HEK293 (cell line): Measurements from ENCODE around the gene LIX1L.

Source experiments
- CTCF ChIA-PET: fragments of 350-600 bp; formaldehyde crosslinking; extraction: SDS; loops from one replicate; lab custom pipeline; 2021; ENCODE audit warnings: antibody characterized with exemption; lab: Yijun Ruan, JAX
- POLR2A ChIA-PET: fragments of 300-600 bp; formaldehyde crosslinking; extraction: SDS; loops from one replicate; lab custom pipeline; 2020; ENCODE audit warnings: antibody characterized with exemption, inconsistent platforms; lab: Yijun Ruan, JAX
- H3K27ac ChIP-seq: fragments of 200-500 bp; sonication (Bioruptor generic); 2 replicates; pipeline ENCODE4 v1.5.1; 2014; ENCODE audit warnings: low read depth, low read length, control low read depth, inconsistent platforms; ENCODE audit errors: extremely low read depth
- H3K36me3 ChIP-seq, 2 experiments: fragments of 200-500 bp in 1 of 2; sonication (Bioruptor generic) in 1 of 2; 1 replicate in 1 of 2; 2 replicates in 1 of 2; pipeline ENCODE4 v1.5.1; 2014 to 2017; ENCODE audit warnings: inconsistent platforms in 2 of 2, low read length in 2 of 2; ENCODE audit not compliant: control insufficient read depth in 2 of 2, insufficient read depth in 1 of 2
- H3K4me1 ChIP-seq: fragments of 200-500 bp; sonication (Bioruptor generic); 2 replicates; pipeline ENCODE4 v1.5.1; 2014; ENCODE audit warnings: mild to moderate bottlenecking, low read length, inconsistent platforms; ENCODE audit not compliant: control insufficient read depth, insufficient read depth
- H3K4me3 ChIP-seq: 2 replicates; pipeline ENCODE4 v1.5.1; 2011; ENCODE audit warnings: low read depth, mild to moderate bottlenecking, control low read depth, low read length, moderate library complexity
- H3K9me3 ChIP-seq: fragments of 200-500 bp; sonication (Bioruptor generic); 2 replicates; pipeline ENCODE4 v1.5.1; 2014; ENCODE audit warnings: low read depth, low read length, inconsistent platforms; ENCODE audit not compliant: control insufficient read depth, insufficient read depth
- BCL11A ChIP-seq: fragments of 450-650 bp; formaldehyde crosslinking; IDR thresholded peaks from 2 replicates; pipeline ENCODE4 v1.5.1; 2016; ENCODE audit warnings: low read depth, missing biosample characterization, missing genetic modification characterization
- FEZF1 ChIP-seq: fragments of 450-650 bp; formaldehyde crosslinking; IDR thresholded peaks from 2 replicates; pipeline ENCODE4 v1.5.1; 2016; ENCODE audit warnings: missing biosample characterization, missing genetic modification characterization
- MEIS1 ChIP-seq: sonication (generic); formaldehyde crosslinking; IDR thresholded peaks from 2 replicates; pipeline ENCODE4 v1.8.1; 2022; ENCODE audit warnings: missing genetic modification reagents, mild to moderate bottlenecking, borderline replicate concordance
- REPIN1 ChIP-seq: fragments of 450-650 bp; formaldehyde crosslinking; IDR thresholded peaks from 2 replicates; pipeline ENCODE4 v1.5.1; 2017; ENCODE audit warnings: missing biosample characterization, missing genetic modification characterization, low read depth
- ZBTB17 ChIP-seq: fragments of 450-650 bp; formaldehyde crosslinking; IDR thresholded peaks from 2 replicates; pipeline ENCODE4 v1.5.1; 2016; ENCODE audit warnings: missing biosample characterization, missing genetic modification characterization
- ZBTB44 ChIP-seq: fragments of 450-650 bp; IDR thresholded peaks from 2 replicates; pipeline ENCODE4 v1.5.1; 2018; ENCODE audit warnings: missing biosample characterization, mild to moderate bottlenecking, missing genetic modification characterization
- ZBTB8A ChIP-seq: fragments of 450-650 bp; formaldehyde crosslinking; IDR thresholded peaks from 2 replicates; pipeline ENCODE4 v1.5.1; 2016; ENCODE audit warnings: missing biosample characterization, missing genetic modification characterization
- ZFHX2 ChIP-seq: fragments of 450-650 bp; formaldehyde crosslinking; conservative IDR thresholded peaks from 2 replicates; pipeline ENCODE4 v1.5.1; 2016; ENCODE audit warnings: missing biosample characterization, missing genetic modification characterization
- ZFP3 ChIP-seq: fragments of 450-650 bp; formaldehyde crosslinking; IDR thresholded peaks from 2 replicates; pipeline ENCODE4 v1.5.1; 2016; ENCODE audit warnings: low read depth, missing biosample characterization, missing genetic modification characterization
- ZFP37 ChIP-seq: fragments of 450-650 bp; formaldehyde crosslinking; IDR thresholded peaks from 2 replicates; pipeline ENCODE4 v1.5.1; 2016; ENCODE audit warnings: missing biosample characterization, missing genetic modification characterization
- ZNF114 ChIP-seq: fragments of 450-650 bp; formaldehyde crosslinking; IDR thresholded peaks from 2 replicates; pipeline ENCODE4 v1.5.0; 2017; ENCODE audit warnings: missing biosample characterization, missing genetic modification characterization
- ZNF121 ChIP-seq: fragments of 450-650 bp; formaldehyde crosslinking; IDR thresholded peaks from 2 replicates; pipeline ENCODE4 v1.5.1; 2016; ENCODE audit warnings: missing biosample characterization, missing genetic modification characterization
- ZNF175 ChIP-seq: fragments of 450-650 bp; formaldehyde crosslinking; IDR thresholded peaks from 2 replicates; pipeline ENCODE4 v1.5.1; 2016; ENCODE audit warnings: missing biosample characterization, missing genetic modification characterization
- ZNF18 ChIP-seq: fragments of 450-650 bp; formaldehyde crosslinking; IDR thresholded peaks from 2 replicates; pipeline ENCODE4 v1.5.1; 2016; ENCODE audit warnings: missing biosample characterization, missing genetic modification characterization
- ZNF335 ChIP-seq: fragments of 450-650 bp; formaldehyde crosslinking; conservative IDR thresholded peaks from 2 replicates; pipeline ENCODE4 v1.5.1; 2016; ENCODE audit warnings: missing biosample characterization, missing genetic modification characterization
- ZNF473 ChIP-seq: fragments of 450-650 bp; formaldehyde crosslinking; IDR thresholded peaks from 2 replicates; pipeline ENCODE4 v1.5.1; 2017; ENCODE audit warnings: missing biosample characterization, missing genetic modification characterization
- ZNF596 ChIP-seq: fragments of 450-650 bp; IDR thresholded peaks from 2 replicates; pipeline ENCODE4 v1.5.0; 2018; ENCODE audit warnings: missing biosample characterization, mild to moderate bottlenecking, missing genetic modification characterization, moderate library complexity
- ZNF621 ChIP-seq: fragments of 450-650 bp; formaldehyde crosslinking; IDR thresholded peaks from 2 replicates; pipeline ENCODE4 v1.5.1; 2017; ENCODE audit warnings: missing biosample characterization, missing genetic modification characterization
- ZNF645 ChIP-seq: fragments of 450-650 bp; formaldehyde crosslinking; IDR thresholded peaks from 2 replicates; pipeline ENCODE4; 2016; ENCODE audit warnings: missing biosample characterization, missing genetic modification characterization
- ZNF768 ChIP-seq: fragments of 450-650 bp; formaldehyde crosslinking; IDR thresholded peaks from 2 replicates; pipeline ENCODE4 v1.5.1; 2018; ENCODE audit warnings: missing biosample characterization, mild to moderate bottlenecking, missing genetic modification characterization
- ZNF777 ChIP-seq: fragments of 450-650 bp; formaldehyde crosslinking; IDR thresholded peaks from 2 replicates; pipeline ENCODE4 v1.5.1; 2017; ENCODE audit warnings: missing biosample characterization, missing genetic modification characterization, borderline replicate concordance
- ZNF830 ChIP-seq: fragments of 450-650 bp; IDR thresholded peaks from 2 replicates; pipeline ENCODE4 v1.5.0; 2018; ENCODE audit warnings: missing biosample characterization, missing genetic modification characterization, low read depth, mild to moderate bottlenecking, moderate library complexity
- ZSCAN4 ChIP-seq: fragments of 450-650 bp; formaldehyde crosslinking; IDR thresholded peaks from 2 replicates; pipeline ENCODE4 v1.5.1; 2017; ENCODE audit warnings: missing biosample characterization, missing genetic modification characterization

The LIX1L gene

GRCh38 chr1:145893306-145894055 is 64.3 kb downstream of the LIX1L start:
- Histone ChIP-seq H3K9me3 (no peaks in the 10 kb centered on the region), H3K27ac (peak overlapping the region; percentile 6; the same call in 1 of the 2 replicates), H3K4me3 (no peak overlapping the region), H3K4me1 (peaks cover 15% of the 10 kb centered on the region), H3K36me3 (no peaks in the 10 kb centered on the region)
- ChIA-PET CTCF (interaction anchor here (0.6 to 11.9 kb wide), 12 partner anchors 8 to 128 kb away, joined by 3 to 222 read pairs (median 18); partner anchors contain the start of genes HJV, ITGA10 and NUDT17), POLR2A (interaction anchor here (2.1 to 2.7 kb wide), 2 partner anchors 15 to 34 kb away, joined by 9 to 41 read pairs; partner anchors contain the start of gene PIAS3)
- no peak for TF ChIP-seq ZSCAN4
- TF ChIP-seq ZNF830 (tag by site-specific recombination): no peak
- TF ChIP-seq ZFP3 (tag by site-specific recombination): no peak
- TF ChIP-seq ZFHX2 (tag by site-specific recombination): no peak
- no peak for TF ChIP-seq MEIS1 (CRISPR knock-in tag)
- no peak for TF ChIP-seq ZNF621 (tag by site-specific recombination)
- TF ChIP-seq ZNF114 (tag by site-specific recombination): no peak
- TF ChIP-seq ZNF175 (tag by site-specific recombination): no peak
- TF ChIP-seq ZBTB17 (tag by site-specific recombination): no peak

- H3K27ac ChIP-seq: peak overlapping the region; percentile 60
- POLR2A ChIA-PET: interaction anchor here (0.6 to 2.7 kb wide), 11 partner anchors 9 to 146 kb away, joined by 3 to 41 read pairs (median 5); partner anchors contain the start of genes ANKRD34A, LIX1L, NUDT17 and PIAS3
- CTCF ChIA-PET: interaction anchor here (0.7 to 11.9 kb wide), 33 partner anchors 9 to 143 kb away, joined by 3 to 222 read pairs (median 5); partner anchors contain the start of genes ANKRD34A, HJV, ITGA10 and LIX1L
- peaks cover 15% of the 10 kb centered on the region for H3K4me1 ChIP-seq
- no peak overlapping the region for H3K4me3 ChIP-seq
- no peaks in the 10 kb centered on the region for H3K9me3 ChIP-seq
- no peak for TF ChIP-seq REPIN1 (tag by site-specific recombination)
- no peak for TF ChIP-seq FEZF1
- peak; percentile 28; the same call in 1 of the 2 replicates for TF ChIP-seq ZNF335
- TF ChIP-seq, all 188 proteins: peak for 1
- H3K36me3 ChIP-seq: no peaks in the 10 kb centered on the region
Observed at GRCh38 chr1:145892486-145893087, 65.2 kb downstream of the LIX1L start.

GRCh38 chr1:145891587-145892485 is 66.0 kb downstream of the LIX1L start:
- POLR2A ChIA-PET: interaction anchor here (0.6 to 2.7 kb wide), 14 partner anchors 10 to 146 kb away, joined by 3 to 41 read pairs (median 5); partner anchors contain the start of genes ANKRD34A, LIX1L, NUDT17 and PIAS3
- no peaks in the 10 kb centered on the region for H3K9me3 ChIP-seq
- H3K36me3 ChIP-seq: no peaks in the 10 kb centered on the region
- H3K4me3 ChIP-seq: no peak overlapping the region
- CTCF ChIA-PET: interaction anchor here (0.5 to 11.9 kb wide), 41 partner anchors 9 to 144 kb away, joined by 3 to 222 read pairs (median 5); partner anchors contain the start of genes ANKRD34A, HJV, ITGA10 and LIX1L
- H3K4me1 ChIP-seq: peaks cover 15% of the 10 kb centered on the region
- H3K27ac ChIP-seq: peak overlapping the region; percentile 66
- TF ChIP-seq ZFP37 (tag by site-specific recombination) (no peak), ZNF18 (tag by site-specific recombination) (no peak), ZNF777 (no peak), ZNF768 (tag by site-specific recombination) (no peak), ZBTB8A (tag by site-specific recombination) (peak; percentile 97), ZNF473 (tag by site-specific recombination) (no peak), BCL11A (tag by site-specific recombination) (no peak), ZNF121 (tag by site-specific recombination) (no peak), ZNF645 (no peak), ZBTB44 (tag by site-specific recombination) (peak; percentile 16; the same call in 1 of the 2 replicates), ZNF596 (tag by site-specific recombination) (no peak)
